Measurements from ENCODE around the gene RFT1.

The RFT1 gene

GRCh38 chr3:53130179-53131061 lies at the start of gene RFT1:
TSS of gene RFT1 (minus strand) at chr3:53130435. CDS start at chr3:53130400, 35 bp downstream.
- peak; percentile 95 for DNase-seq (ENCODE audit: low read depth)

DNA sequence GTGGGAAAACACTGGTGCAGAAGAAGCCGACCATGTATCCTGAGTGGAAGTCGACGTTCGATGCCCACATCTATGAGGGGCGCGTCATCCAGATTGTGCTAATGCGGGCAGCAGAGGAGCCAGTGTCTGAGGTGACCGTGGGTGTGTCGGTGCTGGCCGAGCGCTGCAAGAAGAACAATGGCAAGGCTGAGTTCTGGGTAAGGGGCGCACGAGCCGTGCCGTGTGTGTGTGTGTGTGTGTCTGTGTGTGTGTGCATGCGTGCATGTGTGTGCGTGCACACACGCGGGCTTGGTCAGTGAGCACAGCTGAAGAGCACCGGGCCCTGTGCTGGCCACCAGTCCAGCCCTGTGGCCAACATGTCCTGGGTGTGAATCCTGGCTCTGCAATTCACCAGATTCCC lies 49.3 kb upstream of the RFT1 start:
- no peak for DNase-seq (ENCODE audit: low read depth)

- DNase-seq (ENCODE audit: low read depth): no peak
Observed at GRCh38 chr3:53178246-53178645, 48.0 kb upstream of the RFT1 start.

GRCh38 chr3:53175613-53176540 lies 45.6 kb upstream of the RFT1 start:
- no peak for DNase-seq (ENCODE audit: low read depth)

GRCh38 chr3:53174346-53175250 lies 44.4 kb upstream of the RFT1 start:
- no peak for DNase-seq (ENCODE audit: low read depth)

DNA sequence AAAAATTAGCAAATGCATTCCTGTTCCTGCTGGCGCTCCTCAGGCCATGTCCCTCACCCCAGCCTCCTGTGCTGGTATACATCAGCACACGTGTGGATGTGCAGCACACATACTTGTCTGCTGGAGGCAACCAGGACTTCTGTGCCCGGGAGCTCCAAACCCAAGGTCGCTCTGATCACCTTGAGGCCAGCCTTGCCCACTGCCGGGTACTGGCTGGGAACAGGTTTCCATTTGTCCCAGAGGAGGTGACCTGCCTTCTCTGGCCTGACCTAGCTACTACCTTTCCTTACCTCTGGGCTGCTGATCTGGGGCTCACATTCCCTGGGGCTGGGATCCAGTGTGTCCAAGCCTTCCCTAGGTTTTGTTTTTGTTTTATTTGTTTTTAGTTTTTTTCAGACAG lies 42.9 kb upstream of the RFT1 start:
- DNase-seq (ENCODE audit: low read depth): no peak

DNA sequence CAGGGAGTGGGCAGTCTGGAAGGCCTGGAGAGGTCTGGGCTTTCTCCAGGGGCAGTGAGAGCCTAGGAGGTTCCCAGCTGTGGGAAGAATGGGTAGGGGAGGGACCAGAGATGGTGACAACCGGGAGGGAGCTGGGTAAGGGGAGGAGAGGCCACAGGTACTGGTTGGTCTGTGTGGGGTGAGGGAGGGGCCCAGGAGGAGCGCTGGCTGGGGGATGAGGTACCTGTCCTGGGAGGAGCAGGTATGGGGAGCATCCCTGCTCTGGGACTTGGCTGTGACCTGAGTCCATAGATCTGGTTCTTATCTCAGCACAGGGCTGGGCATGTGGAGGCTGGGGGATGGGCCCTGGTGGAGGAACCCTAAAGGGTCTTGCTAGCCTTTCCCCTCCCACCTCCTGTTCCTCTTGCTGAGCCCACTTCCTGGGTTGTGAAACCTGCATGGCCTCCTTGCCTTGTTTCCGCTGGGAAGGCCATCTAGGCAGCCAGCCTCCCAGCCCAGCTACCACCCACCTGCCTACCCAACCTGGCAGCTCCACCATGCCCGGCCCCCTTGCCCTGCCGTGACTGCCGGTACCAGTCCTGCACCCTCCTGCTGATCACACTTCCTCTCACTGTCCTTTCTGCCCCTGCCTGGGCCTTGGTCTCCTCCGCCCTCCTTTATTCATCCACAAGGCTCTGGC lies 41.7 kb upstream of the RFT1 start:
- no peak for DNase-seq (ENCODE audit: low read depth)

DNA sequence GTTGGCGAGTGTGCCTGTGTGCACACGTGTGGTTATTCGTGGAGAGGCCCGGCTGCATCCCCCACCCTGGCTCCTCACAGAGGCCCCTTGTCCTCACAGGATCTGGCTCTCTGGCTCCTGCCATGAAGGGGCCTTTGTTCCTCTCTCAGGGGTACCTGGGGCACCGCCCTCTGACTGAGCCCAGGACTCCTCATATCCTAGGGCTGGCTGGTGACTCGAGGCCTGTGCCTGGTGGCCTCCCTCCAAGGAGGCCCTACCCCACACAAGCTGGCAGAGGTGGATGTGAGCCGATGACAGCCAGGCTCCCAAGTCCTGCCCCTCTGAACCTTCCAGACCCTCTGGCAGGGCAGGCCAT lies 40.8 kb upstream of the RFT1 start:
- no peak for DNase-seq (ENCODE audit: low read depth)

- DNase-seq (ENCODE audit: low read depth): no peak
Observed at GRCh38 chr3:53170325-53171063, 40.3 kb upstream of the RFT1 start.

GRCh38 chr3:53169832-53170324 lies 39.6 kb upstream of the RFT1 start:
- DNase-seq (ENCODE audit: low read depth): no peak

DNA sequence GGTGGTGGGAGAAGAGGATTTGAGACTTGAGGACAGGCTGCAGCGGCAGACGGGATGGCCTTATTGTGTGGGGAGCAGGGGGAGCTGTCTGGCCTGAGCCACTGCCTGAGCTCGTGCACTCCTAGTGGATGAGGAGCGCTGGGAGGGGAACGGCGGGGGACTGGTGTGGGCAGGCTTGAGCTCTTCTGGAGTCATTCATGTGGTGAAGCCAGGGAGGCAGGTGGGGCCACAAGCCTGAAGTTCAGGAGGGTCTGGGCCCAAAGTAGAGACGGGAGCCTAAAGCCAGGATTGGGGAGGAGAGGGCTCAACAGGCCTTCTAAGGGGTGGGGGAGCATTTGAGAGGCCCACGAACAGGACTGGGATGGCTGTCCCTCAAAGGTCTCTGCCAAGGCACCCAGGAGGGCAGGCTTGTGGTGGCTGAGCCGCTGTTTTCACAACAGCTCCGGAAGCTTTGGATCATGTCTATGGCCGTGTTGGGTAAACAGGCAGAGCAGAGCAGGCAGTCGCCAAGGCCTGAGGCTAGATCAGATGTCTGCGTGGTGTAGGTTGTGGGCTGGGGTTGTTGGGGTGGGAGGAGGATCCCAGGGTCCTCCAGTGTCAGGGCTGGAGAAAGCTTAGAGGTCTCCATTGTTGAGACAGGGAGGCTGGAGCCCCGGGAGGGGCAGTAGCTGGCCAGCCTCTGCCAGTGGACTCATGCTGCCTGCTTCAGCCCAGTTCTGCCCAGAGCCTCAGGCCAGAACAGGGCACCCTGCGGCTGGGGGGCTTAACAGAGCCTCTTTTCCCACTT lies 39.0 kb upstream of the RFT1 start:
- no peak for DNase-seq (ENCODE audit: low read depth)

DNA sequence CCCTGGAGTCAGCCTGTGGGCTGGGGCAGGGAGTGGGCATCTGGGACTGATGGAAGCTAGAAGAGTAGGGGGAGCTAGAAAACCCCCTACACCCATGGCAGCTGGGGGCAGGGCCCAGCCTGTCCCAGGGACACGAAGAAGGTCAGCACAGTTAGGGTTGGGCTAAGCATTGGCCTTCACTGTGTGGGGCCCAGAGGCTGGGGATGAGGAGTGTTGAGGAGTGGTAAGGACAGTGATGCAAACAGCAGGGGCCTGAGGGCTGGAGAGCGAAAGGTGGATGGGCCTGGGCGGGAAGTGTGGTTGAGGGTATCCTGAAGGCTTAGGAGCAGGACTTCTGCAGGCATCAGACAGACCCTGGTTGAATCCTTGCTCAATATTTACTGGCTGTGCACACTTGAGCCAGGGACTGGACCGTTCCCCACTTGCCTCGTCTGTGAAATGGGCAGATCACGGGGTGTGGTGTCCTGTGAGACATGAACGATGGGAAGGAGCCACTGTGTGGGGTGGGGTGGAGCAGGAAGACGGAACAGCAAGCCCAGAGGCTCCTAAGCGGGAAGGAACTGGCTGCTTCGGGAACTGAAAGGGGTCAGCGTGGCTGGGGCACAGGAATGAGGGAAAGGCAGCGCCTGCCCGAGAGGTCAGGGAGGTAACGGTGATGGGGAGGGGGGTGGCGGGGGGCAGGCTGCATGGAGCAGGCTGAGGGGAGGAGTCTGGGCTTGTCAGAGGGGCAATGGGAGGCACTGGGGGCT lies 38.1 kb upstream of the RFT1 start:
- no peak for DNase-seq (ENCODE audit: low read depth)

DNA sequence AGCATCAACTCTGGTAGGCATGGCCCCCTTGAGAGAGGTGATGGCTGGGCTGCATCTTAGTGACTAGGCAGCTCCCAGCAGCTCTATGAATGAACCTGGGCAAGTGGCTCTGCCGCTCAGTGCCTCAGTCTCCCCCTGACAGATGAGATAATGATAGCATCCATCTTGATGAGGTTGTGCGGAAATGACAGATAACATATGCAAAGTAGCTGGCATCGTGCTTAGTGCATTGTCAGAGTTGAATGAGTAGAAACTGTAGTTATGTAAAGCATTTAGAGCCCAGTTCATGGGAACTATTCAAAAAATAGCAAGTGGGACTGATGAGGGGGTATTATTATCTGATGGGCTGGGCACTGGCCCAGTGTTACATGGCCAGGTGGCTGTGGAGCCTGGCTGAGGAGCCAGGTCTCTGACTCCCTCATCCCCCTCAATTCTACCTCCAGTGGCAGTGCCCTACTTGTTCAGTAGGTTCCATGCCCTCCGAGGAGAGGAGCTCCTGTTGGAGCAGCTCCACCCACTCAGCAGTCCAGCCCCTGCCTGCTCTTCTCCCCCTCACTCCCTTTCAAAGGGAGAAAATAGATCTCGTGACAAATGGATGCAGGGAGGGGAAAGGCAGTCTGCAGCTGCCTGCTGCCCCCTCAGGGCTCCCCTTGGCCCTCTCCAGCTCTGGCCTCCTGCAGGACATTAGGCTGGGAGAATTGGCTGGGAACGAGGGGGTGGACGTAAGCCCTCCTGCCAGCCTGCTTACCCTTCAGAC lies 37.4 kb upstream of the RFT1 start:
- DNase-seq (ENCODE audit: low read depth): no peak

- no peak for DNase-seq (ENCODE audit: low read depth)
Observed at GRCh38 chr3:53166781-53167291, 36.6 kb upstream of the RFT1 start.

GRCh38 chr3:53166206-53166605 lies 36.0 kb upstream of the RFT1 start:
- no peak for DNase-seq (ENCODE audit: low read depth)

- no peak for DNase-seq (ENCODE audit: low read depth)
Observed at GRCh38 chr3:53164911-53165310, 34.7 kb upstream of the RFT1 start.

GRCh38 chr3:53163444-53164387 lies 33.5 kb upstream of the RFT1 start:
- DNase-seq (ENCODE audit: low read depth): no peak
